Omental fat pad (tissue), 4 donors: Measurements from ENCODE around the gene MAPT. TPM values are rescaled to one million over a fixed set of nuclear protein-coding genes. Genes with fewer than 3 reads are reported as not detected.
A peak's percentile ranks its signal among the peaks of the same experiment; 100 is the strongest.

Source experiments
- ATAC-seq: fragments of 150-250 bp; one replicate; pipeline ENCODE4 v1.9.1; 2016; ENCODE audit warnings: mild to moderate bottlenecking, moderate library complexity; ENCODE audit not compliant: low FRiP score
- DNase-seq: peaks from one replicate; pipeline ENCODE4 v3.0.0-alpha.2; 2019; ENCODE audit warnings: low spot score
- total RNA-seq, 4 donors: library from RNA; depleted of rRNA; stranded (reverse); fragments of >200 nt; gene quantifications; one replicate each; pipeline ENCODE4 v1.1.0, GENCODE V29; 2016
- TF ChIP-seq, protein P1 (sequence below), 3 donors: fragments of 450-650 bp; IDR thresholded peaks; one replicate each; pipeline ENCODE4 v1.5.1; 2016 to 2017; ENCODE audit warnings: antibody characterized with exemption in 3 of 3, mild to moderate bottlenecking in 3 of 3, moderate library complexity in 2 of 3

The MAPT gene
- total RNA-seq, 4 donors from 2014 or later: 4.3 to 18.2 (median 6.4) TPM

DNA sequence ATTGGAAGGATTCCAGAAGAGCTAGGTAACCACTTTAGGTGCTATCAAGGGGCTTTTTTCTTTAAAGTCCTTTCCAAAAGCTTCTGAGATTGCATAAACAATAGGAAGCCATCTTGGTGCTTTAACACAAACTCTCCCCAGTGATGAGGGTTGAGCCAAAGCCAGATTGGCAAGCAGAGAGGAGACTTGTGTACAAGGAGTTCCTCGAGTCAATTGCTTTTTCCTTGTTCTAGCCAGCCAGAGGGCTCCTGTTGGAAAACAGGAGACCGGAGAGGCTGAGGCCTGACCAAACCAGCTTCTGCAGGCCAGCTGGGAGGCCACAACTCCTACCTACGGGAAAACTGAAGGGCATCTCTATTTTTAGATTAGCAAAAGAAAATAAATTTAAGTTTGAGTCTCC lies 46.5 kb downstream of the MAPT start:
- TF ChIP-seq, protein P1, sequence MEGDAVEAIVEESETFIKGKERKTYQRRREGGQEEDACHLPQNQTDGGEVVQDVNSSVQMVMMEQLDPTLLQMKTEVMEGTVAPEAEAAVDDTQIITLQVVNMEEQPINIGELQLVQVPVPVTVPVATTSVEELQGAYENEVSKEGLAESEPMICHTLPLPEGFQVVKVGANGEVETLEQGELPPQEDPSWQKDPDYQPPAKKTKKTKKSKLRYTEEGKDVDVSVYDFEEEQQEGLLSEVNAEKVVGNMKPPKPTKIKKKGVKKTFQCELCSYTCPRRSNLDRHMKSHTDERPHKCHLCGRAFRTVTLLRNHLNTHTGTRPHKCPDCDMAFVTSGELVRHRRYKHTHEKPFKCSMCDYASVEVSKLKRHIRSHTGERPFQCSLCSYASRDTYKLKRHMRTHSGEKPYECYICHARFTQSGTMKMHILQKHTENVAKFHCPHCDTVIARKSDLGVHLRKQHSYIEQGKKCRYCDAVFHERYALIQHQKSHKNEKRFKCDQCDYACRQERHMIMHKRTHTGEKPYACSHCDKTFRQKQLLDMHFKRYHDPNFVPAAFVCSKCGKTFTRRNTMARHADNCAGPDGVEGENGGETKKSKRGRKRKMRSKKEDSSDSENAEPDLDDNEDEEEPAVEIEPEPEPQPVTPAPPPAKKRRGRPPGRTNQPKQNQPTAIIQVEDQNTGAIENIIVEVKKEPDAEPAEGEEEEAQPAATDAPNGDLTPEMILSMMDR (IDR thresholded peaks at IDR 0.05): no peak
- ATAC-seq: no peak
- DNase-seq: no peak

DNA sequence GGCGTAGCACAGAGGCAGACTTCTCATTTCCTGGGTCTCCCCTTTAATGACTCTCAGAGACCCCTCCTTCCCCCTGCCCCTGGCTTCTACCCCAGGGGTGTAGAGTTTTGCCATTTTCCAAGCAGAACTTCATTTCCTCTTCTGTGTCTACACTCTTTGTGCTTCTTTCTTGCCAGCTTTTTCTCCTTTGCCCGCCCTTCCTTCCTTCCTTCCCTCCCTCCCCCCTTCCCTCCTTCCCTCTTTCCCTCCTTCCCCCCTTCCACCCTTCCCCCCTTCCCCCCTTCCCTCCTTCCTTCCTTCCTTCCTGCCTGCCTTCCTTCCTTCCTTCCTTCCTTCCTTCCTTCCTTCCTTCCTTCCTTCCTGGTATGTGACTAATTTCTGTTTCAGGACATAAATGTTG lies 47.0 kb downstream of the MAPT start:
- ATAC-seq (no peak), DNase-seq (no peak)
- TF ChIP-seq, protein P1 (IDR thresholded peaks at IDR 0.05): no peak

DNA sequence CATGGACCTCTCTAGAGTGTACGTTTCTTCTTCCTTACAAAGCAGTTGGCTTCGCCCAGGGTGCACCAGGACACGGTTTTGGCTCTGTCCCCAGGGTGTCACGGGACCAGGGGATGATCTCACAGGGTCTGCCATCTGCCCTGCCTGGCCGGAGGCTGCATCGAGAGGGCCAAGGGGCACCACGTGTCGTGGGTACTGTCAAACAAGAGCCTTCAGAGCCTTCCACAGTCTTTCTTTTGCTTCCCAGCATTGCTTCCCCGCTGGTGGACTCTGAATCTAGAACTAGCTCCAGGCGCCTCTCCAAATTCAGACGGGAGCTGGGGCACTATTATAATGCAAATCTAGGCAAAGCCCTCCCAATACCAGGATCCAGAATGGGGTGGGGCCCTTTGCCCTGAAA lies 47.9 kb downstream of the MAPT start:
- DNase-seq (no peak), ATAC-seq (peak; percentile 65)
- TF ChIP-seq, protein P1 (IDR thresholded peaks at IDR 0.05): no peak

DNA sequence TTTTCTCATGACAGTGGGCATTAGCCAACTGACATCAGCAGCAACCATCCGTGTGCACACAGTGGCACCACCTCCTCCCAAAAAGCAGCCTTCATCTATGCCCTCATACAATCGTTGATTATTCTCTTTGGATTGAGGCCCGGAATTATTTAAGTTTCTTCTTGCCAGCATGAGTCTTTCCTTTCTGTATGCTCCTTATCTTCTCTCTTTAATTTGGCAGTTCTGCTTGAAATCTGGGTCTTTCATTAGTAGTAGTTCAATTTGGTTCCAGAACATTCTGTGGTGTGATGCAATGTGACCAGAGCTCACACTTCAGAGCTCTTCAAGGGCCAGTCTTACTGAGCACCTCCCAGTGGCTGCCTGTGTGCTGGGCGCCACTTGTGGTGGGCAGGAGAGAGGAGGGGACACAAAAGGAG lies 52.5 kb downstream of the MAPT start:
- no peak for ATAC-seq
- TF ChIP-seq, protein P1 (IDR thresholded peaks at IDR 0.05): no peak
- no peak for DNase-seq

DNA sequence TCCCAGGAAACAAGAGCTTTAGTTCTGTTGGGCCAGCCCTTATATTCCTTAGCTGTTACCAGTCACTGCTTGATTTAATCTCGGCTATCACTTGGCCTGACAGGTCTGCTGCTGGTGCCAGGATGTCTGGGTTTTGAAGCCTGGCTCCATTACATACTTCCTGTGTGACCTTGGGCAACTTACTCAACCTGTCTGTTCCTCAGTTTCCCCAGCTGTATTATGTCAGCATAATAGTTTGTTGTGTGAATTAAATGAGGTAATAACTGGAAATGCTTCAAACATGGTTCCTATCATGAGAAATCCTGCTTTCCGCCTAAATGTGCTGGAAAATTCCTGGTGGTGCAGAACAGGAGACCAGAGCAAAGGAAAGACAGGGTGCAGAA lies 54.1 kb downstream of the MAPT start:
- ATAC-seq (no peak), DNase-seq (no peak)
- TF ChIP-seq, protein P1 (IDR thresholded peaks at IDR 0.05): no peak

DNA sequence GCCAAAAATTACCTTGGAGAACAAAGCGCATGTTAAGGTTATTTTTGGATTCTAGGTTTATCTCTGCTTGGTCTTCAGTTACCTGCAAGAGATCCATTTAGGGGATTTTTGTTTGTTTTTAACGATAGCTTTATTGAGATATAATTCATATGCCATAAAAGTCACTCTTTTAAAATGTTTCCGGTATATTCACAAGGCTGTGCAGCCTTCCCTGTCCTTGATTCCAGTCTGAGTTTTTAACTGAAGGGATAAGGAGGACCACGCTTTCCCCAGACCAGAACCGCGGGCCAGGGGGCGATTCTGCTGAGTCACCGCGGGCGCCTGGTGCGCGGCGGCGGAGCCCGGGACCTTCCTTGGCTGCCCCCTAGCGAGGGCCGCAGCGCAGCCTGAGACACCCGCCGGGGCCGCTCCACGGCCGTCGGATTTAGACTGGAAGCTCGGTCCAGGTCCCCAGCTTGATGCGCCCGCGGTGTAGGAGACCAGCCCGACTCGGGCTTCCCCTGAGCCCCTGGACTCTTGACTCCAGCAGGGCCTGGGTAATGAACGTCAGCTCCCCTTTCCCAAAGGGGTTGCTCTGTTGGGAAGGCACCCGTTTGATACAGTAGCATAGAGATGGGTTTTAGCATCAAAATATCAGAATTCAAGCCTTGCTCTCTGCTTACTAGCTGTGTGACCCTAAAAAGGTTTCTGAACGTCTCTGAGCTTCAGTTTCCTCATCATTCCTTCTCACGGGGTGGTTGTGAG lies 54.7 kb downstream of the MAPT start:
- ATAC-seq: peak; percentile 95
- DNase-seq: peak; percentile 53
- TF ChIP-seq, protein P1 (IDR thresholded peaks at IDR 0.05): no peak

DNA sequence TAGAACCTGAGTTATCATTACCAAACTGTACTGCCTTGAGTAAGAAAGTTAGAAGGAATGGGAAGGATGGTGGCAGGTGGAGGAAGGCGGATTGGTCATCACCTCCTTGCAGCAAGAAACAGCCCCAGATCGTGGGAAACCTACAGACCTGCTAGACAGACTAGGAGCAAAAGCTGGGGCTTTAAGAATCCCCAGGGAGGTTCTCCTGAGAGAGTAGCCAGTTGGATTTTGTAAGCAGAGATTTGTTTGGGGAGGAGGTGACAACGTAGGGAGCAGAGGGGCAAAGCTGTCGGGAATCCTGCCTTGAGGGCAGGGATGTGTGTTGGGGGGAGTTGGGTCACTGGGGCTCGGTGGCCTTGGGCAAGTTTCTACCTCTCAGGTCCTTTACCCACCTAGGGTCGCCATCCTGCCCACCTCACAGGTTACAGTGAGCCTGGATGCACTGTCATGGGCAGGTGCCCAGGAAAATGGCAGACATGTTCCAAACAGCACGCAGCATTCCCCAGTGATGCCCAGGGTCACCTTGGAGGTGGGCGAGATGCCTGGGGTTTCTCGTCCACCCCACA lies 55.5 kb downstream of the MAPT start:
- ATAC-seq (no peak), DNase-seq (no peak)
- TF ChIP-seq, protein P1 (IDR thresholded peaks at IDR 0.05): no peak
